H1 (cell line): Measurements from ENCODE around the gene TAF1B. TPM values are rescaled to one million over a fixed set of nuclear protein-coding genes. Genes with fewer than 3 reads are reported as not detected.

ENCODE experiments used
- CTCF ChIA-PET: fragments of 300-600 bp; sonication (Branson Sonifier 250); formaldehyde crosslinking; loops from one replicate; lab custom pipeline; 2021; ENCODE audit not compliant: partially characterized antibody; lab: Charles Lee
- POLR2A ChIA-PET: fragments of 300-600 bp; sonication (Branson Sonifier 250); formaldehyde crosslinking; loops from one replicate; lab custom pipeline; 2021; ENCODE audit warnings: inconsistent platforms; ENCODE audit not compliant: partially characterized antibody; lab: Charles Lee
- DNase-seq, 2 experiments: peaks; one replicate each; pipeline versions ENCODE4 v3.0.0 to v3.0.0-alpha.2; 2010 to 2022; ENCODE audit warnings: low spot score in 2 of 2, low read depth in 1 of 2, mixed read lengths in 1 of 2
- FAIRE-seq: peaks from 2 replicates; lab custom pipeline; 2011; peaks lifted over from hg19 to GRCh38; lab: Jason Lieb, UNC
- H2AFZ ChIP-seq: 2 replicates; pipeline ENCODE4 v1.8.1; 2012; ENCODE audit warnings: low read length, inconsistent platforms
- H2AK5ac ChIP-seq: 2 replicates; pipeline ENCODE4 v1.6.1; 2013; ENCODE audit warnings: low read depth, low read length
- H2BK120ac ChIP-seq: replicated peaks from 2 replicates; pipeline ENCODE3; 2013; ENCODE audit warnings: low read depth, low read length, inconsistent platforms
- H2BK12ac ChIP-seq: 2 replicates; pipeline ENCODE4 v1.6.1; 2013; ENCODE audit warnings: low read depth, low read length
- H2BK15ac ChIP-seq: 2 replicates; pipeline ENCODE4 v1.6.1; 2013; ENCODE audit warnings: low read length
- H2BK20ac ChIP-seq: 2 replicates; pipeline ENCODE4 v1.6.1; 2013; ENCODE audit warnings: low read length
- H2BK5ac ChIP-seq: 2 replicates; pipeline ENCODE4 v1.6.1; 2013; ENCODE audit warnings: low read depth, low read length
- H3K14ac ChIP-seq: 2 replicates; pipeline ENCODE4 v1.6.1; 2013; ENCODE audit warnings: inconsistent platforms; ENCODE audit not compliant: insufficient read length
- H3K18ac ChIP-seq: 2 replicates; pipeline ENCODE4 v1.6.1; 2013; ENCODE audit warnings: low read length; ENCODE audit errors: extremely low read depth
- H3K23ac ChIP-seq: 2 replicates; pipeline ENCODE4 v1.6.1; 2013; ENCODE audit warnings: inconsistent platforms; ENCODE audit not compliant: insufficient read length
- H3K23me2 ChIP-seq: 2 replicates; pipeline ENCODE4 v1.6.1; 2013; ENCODE audit warnings: low read depth, low read length
- H3K27ac ChIP-seq: 2 replicates; pipeline ENCODE4 v1.6.1; 2011; ENCODE audit warnings: low read depth, low read length, inconsistent platforms
- H3K27me3 ChIP-seq, 4 experiments: replicated peaks in 1 of 4; 1 replicate in 1 of 4; 2 replicates in 3 of 4; pipeline versions ENCODE4 v1.6.1 to v1.8.1; 2011 to 2013; ENCODE audit warnings: low read length in 3 of 4, mild to moderate bottlenecking in 3 of 4, inconsistent platforms in 2 of 4, mixed read lengths in 2 of 4, moderate library complexity in 1 of 4; ENCODE audit not compliant: control insufficient read depth in 3 of 4, insufficient read depth in 3 of 4; ENCODE audit errors: extremely low read depth in 1 of 4
- H3K36me3 ChIP-seq, 4 experiments: 2 replicates each; pipeline versions ENCODE4 v1.6.1 to v1.8.1; 2011 to 2013; ENCODE audit warnings: mild to moderate bottlenecking in 4 of 4, low read length in 3 of 4, moderate library complexity in 2 of 4, control low read depth in 1 of 4, inconsistent platforms in 1 of 4; ENCODE audit not compliant: insufficient read depth in 4 of 4, control insufficient read depth in 2 of 4
- H3K4ac ChIP-seq: replicated peaks from 2 replicates; pipeline ENCODE3; 2013; ENCODE audit warnings: low read length, low read depth, mixed read lengths, inconsistent platforms; ENCODE audit not compliant: insufficient read length
- H3K4me1 ChIP-seq, 4 experiments: replicated peaks in 1 of 4; 1 replicate in 1 of 4; 2 replicates in 3 of 4; pipeline versions ENCODE4 v1.6.1 to v1.8.1; 2011 to 2013; ENCODE audit warnings: low read length in 3 of 4, inconsistent platforms in 2 of 4, mixed read lengths in 1 of 4; ENCODE audit not compliant: insufficient read depth in 4 of 4, control insufficient read depth in 3 of 4
- H3K4me2 ChIP-seq, 2 experiments: 2 replicates each; pipeline versions ENCODE4 v1.6.1 to v1.8.1; 2011 to 2013; ENCODE audit warnings: low read depth in 2 of 2, low read length in 2 of 2, control low read depth in 1 of 2, inconsistent platforms in 1 of 2, mild to moderate bottlenecking in 1 of 2; ENCODE audit not compliant: insufficient read depth in 1 of 2
- H3K4me3 ChIP-seq, 4 experiments: fragments of 200-600, 300-600 bp in 1 of 4; sonication (generic), shearing (Covaris generic), sonication (Bioruptor Twin) in 1 of 4; 2 replicates each; pipeline versions ENCODE4 v1.5.1 to v1.8.1; 2011 to 2016; ENCODE audit warnings: low read length in 4 of 4, low read depth in 3 of 4, control low read depth in 2 of 4, inconsistent platforms in 2 of 4, mild to moderate bottlenecking in 2 of 4, mixed read lengths in 1 of 4, moderate library complexity in 1 of 4; ENCODE audit not compliant: insufficient read depth in 2 of 4; ENCODE audit errors: extremely low read depth in 1 of 4
- H3K56ac ChIP-seq: replicated peaks from 2 replicates; pipeline ENCODE3; 2013; ENCODE audit warnings: low read depth, mild to moderate bottlenecking, mixed read lengths, low read length, inconsistent platforms; ENCODE audit not compliant: insufficient read length
- H3K79me1 ChIP-seq: 2 replicates; pipeline ENCODE4 v1.6.1; 2013; ENCODE audit warnings: low read depth, low read length, control low read depth
- H3K79me2 ChIP-seq, 2 experiments: 2 replicates each; pipeline versions ENCODE4 v1.6.1 to v1.8.1; 2012 to 2013; ENCODE audit warnings: low read length in 2 of 2, mild to moderate bottlenecking in 2 of 2, inconsistent platforms in 1 of 2; ENCODE audit not compliant: insufficient read depth in 2 of 2, control insufficient read depth in 1 of 2
- H3K9ac ChIP-seq, 4 experiments: replicated peaks in 1 of 4; 1 replicate in 1 of 4; 2 replicates in 3 of 4; pipeline versions ENCODE4 v1.6.1 to v1.8.1; 2011 to 2013; ENCODE audit warnings: low read depth in 3 of 4, low read length in 3 of 4, control low read depth in 2 of 4, mild to moderate bottlenecking in 2 of 4, moderate library complexity in 2 of 4, inconsistent platforms in 1 of 4; ENCODE audit errors: extremely low read depth in 1 of 4
- H3K9me3 ChIP-seq, 2 experiments: 2 replicates each; pipeline versions ENCODE4 v1.6.1 to v1.8.1; 2012 to 2013; ENCODE audit warnings: mild to moderate bottlenecking in 2 of 2, moderate library complexity in 2 of 2, control low read depth in 1 of 2, inconsistent platforms in 1 of 2, low read depth in 1 of 2, low read length in 1 of 2, mixed read lengths in 1 of 2; ENCODE audit not compliant: insufficient read depth in 2 of 2
- H4K20me1 ChIP-seq, 2 experiments: replicated peaks in 1 of 2; 2 replicates each; pipeline versions ENCODE3 to v1.8.1; 2011 to 2013; ENCODE audit warnings: inconsistent platforms in 2 of 2, low read length in 2 of 2, mild to moderate bottlenecking in 1 of 2; ENCODE audit not compliant: insufficient read depth in 2 of 2, control insufficient read depth in 1 of 2
- H4K5ac ChIP-seq: 2 replicates; pipeline ENCODE4 v1.6.1; 2013; ENCODE audit warnings: low read length, low read depth, mixed read lengths, inconsistent platforms; ENCODE audit not compliant: insufficient read length
- H4K8ac ChIP-seq: 2 replicates; pipeline ENCODE4 v1.8.0; 2013; ENCODE audit warnings: mild to moderate bottlenecking, moderate library complexity, low read length, inconsistent platforms; ENCODE audit not compliant: insufficient read depth; ENCODE audit errors: extremely low read depth
- H4K91ac ChIP-seq: replicated peaks from 2 replicates; pipeline ENCODE3; 2013; ENCODE audit warnings: low read length, mixed read lengths, inconsistent platforms; ENCODE audit not compliant: insufficient read length
- HDAC6 ChIP-seq: IDR thresholded peaks from one replicate; pipeline ENCODE4 v1.7.1; 2012; ENCODE audit warnings: low read depth, mild to moderate bottlenecking, inconsistent platforms, low read length, moderate library complexity
- RNF2 ChIP-seq: fragments of 200-900, 300-1000 bp; sonication (generic); IDR thresholded peaks from 2 replicates; pipeline ENCODE4 v1.7.1; 2016; ENCODE audit warnings: borderline replicate concordance, low read depth, mild to moderate bottlenecking, antibody characterized with exemption, low read length; ENCODE audit not compliant: poor library complexity, severe bottlenecking; ENCODE audit errors: missing control alignments
- SIN3A ChIP-seq, 2 experiments: IDR thresholded peaks in 1 of 2; conservative IDR thresholded peaks in 1 of 2; 2 replicates each; pipeline ENCODE4 v1.6.1; 2011 to 2012; ENCODE audit warnings: low read length in 2 of 2, improper control_type of control experiment in 1 of 2, low read depth in 1 of 2, mild to moderate bottlenecking in 1 of 2
- SP2 ChIP-seq: IDR thresholded peaks from 2 replicates; pipeline ENCODE4 v1.6.1; 2012; ENCODE audit warnings: mild to moderate bottlenecking, low read length, inconsistent platforms
- YY1 ChIP-seq: IDR thresholded peaks from 2 replicates; pipeline ENCODE4 v1.6.1; 2011; ENCODE audit warnings: low read depth, mild to moderate bottlenecking, low read length
- WGBS, 2 experiments: shearing (Covaris generic) in 1 of 2; methylation state at CpG; one replicate each; pipeline versions ENCODE4 v1.1.6 to v1.1.7; 2013 to 2015; ENCODE audit warnings: low lambda C conversion rate in 2 of 2, mixed read lengths in 2 of 2, inconsistent platforms in 1 of 2, low coverage in 1 of 2, missing lambda C conversion rate in 1 of 2; ENCODE audit not compliant: insufficient replicate concordance in 2 of 2, insufficient coverage in 1 of 2, insufficient read length in 1 of 2; ENCODE audit errors: extremely low coverage in 1 of 2, missing lambda C conversion rate in 1 of 2; 5-methylcytosine and 5-hydroxymethylcytosine counted together
- polyA plus RNA-seq, 7 experiments: library from polyadenylated mRNA; depleted of rRNA in 3 of 7; stranded (reverse) in 5 of 7; unstranded in 2 of 7; fragments of >200 nt in 5 of 7; fragments of 200-250 nt in 2 of 7; gene quantifications; 1 replicate in 5 of 7; 2 replicates in 1 of 7; 4 replicates in 1 of 7; pipeline versions ENCODE4 v1.2.1 to v1.2.3, GENCODE V29; 2011 to 2013; ENCODE audit warnings: missing spikeins in 2 of 7, mixed read lengths in 2 of 7
- total RNA-seq: library from RNA; stranded (reverse); fragmentation: NEBNext Ultra II Directional; extraction: Animal tissue kit (Norgen Biotek cat#: 25700); gene quantifications from 2 replicates; pipeline ENCODE4 v1.2.1, GENCODE V29; 2021

Gene TAF1B
- total and polyA plus RNA-seq, 2 of the 8 experiments (the other 6 are each of a cell fraction or from before 2014, with no cell fraction given) = 6.6 to 25.2 TPM

- Histone ChIP-seq H3K79me2 (no peaks in the 10 kb centered on the region), H4K20me1 (no peaks in the 10 kb centered on the region), H3K9ac (no peak overlapping the region), H3K18ac (no peak overlapping the region), H3K14ac (no peak overlapping the region), H2BK12ac (no peak overlapping the region), H2AK5ac (no peak overlapping the region), H3K79me1 (no peaks in the 10 kb centered on the region), H4K8ac (no peak overlapping the region), H3K4me1 (no peaks in the 10 kb centered on the region), H2BK20ac (no peak overlapping the region), H3K27me3 (no peaks in the 10 kb centered on the region; a peak in 1 of 7 replicates), H3K4me3 (no peak overlapping the region), H4K91ac (no peak overlapping the region), H3K23me2 (no peaks in the 10 kb centered on the region), H3K23ac (no peak overlapping the region), H3K4ac (no peak overlapping the region), H2BK120ac (no peak overlapping the region), H2AFZ (no peak overlapping the region), H2BK5ac (no peak overlapping the region), H2BK15ac (no peak overlapping the region), H3K27ac (no peak overlapping the region), H3K56ac (no peak overlapping the region), H4K5ac (no peak overlapping the region), H3K36me3 (no peaks in the 10 kb centered on the region), H3K4me2 (no peak overlapping the region), H3K9me3 (no peaks in the 10 kb centered on the region)
- DNase-seq (no peak), FAIRE-seq (no peak)
- ChIA-PET POLR2A (no interaction called here), CTCF (interaction anchor here (0.8 to 6.7 kb wide), 19 partner anchors 8 to 213 kb away, joined by 3 to 61 read pairs (median 15); no protein-coding TSS in a partner anchor)
- no peak for TF ChIP-seq SP2
- TF ChIP-seq HDAC6 = no peak
- no peak for TF ChIP-seq SIN3A (conservative IDR thresholded peaks at IDR 0.05 in 1 of 2, IDR thresholded peaks at IDR 0.05 in 1 of 2; ENCODE audit: low read depth in 1 of 2, low read length in 2 of 2)
- no peak for TF ChIP-seq RNF2
- TF ChIP-seq YY1 = no peak
- 89% methylated on average over 10 of the region's 10 CpGs; no CpG with 5 or more reads in 1 of the 2 experiments for WGBS, 2 experiments
Observed at GRCh38 chr2:9982891-9983290, 139.6 kb downstream of the TAF1B start.
